Endothelial cell of umbilical vein (primary cell): ENCODE results near the gene PNPLA7. TPM values are rescaled to one million over a fixed set of nuclear protein-coding genes. Genes with fewer than 3 reads are reported as not detected.
A peak's percentile ranks its signal among the peaks of the same experiment; 100 is the strongest.

Source experiments
- BruUV-seq: library from RNA; stranded (reverse); fragments of 400-500 nt; replicated peaks from 2 replicates; lab custom pipeline; 2021; lab: Mats Ljungman, UMichigan
- CTCF ChIA-PET: fragments of 300-600, 350-600 bp; sonication (Branson Sonifier 250); formaldehyde crosslinking; loops from one replicate; lab custom pipeline; 2021; ENCODE audit warnings: antibody characterized with exemption, inconsistent platforms; lab: Charles Lee
- POLR2A ChIA-PET: fragments of 300-600, 350-600 bp; sonication (Branson Sonifier 250); formaldehyde crosslinking; loops from one replicate; lab custom pipeline; 2021; ENCODE audit warnings: antibody characterized with exemption, inconsistent platforms; lab: Charles Lee
- DNase-seq: peaks from one replicate; pipeline ENCODE4 v3.0.0-alpha.2; 2011; ENCODE audit warnings: low read depth, low spot score
- FAIRE-seq: peaks from 2 replicates; lab custom pipeline; 2011; peaks lifted over from hg19 to GRCh38; lab: Jason Lieb, UNC
- H2AFZ ChIP-seq: 2 replicates; pipeline ENCODE4 v1.6.0; 2012; ENCODE audit warnings: low read depth, low read length, control low read depth, inconsistent platforms
- H3K27ac ChIP-seq: 2 replicates; pipeline ENCODE4 v1.5.1; 2011; ENCODE audit warnings: low read depth, mild to moderate bottlenecking, control low read depth, low read length, moderate library complexity; ENCODE audit not compliant: insufficient read depth
- H3K27me3 ChIP-seq, 2 experiments: 2 replicates each; pipeline versions ENCODE4 v1.6.0 to v1.6.1; 2011; ENCODE audit warnings: low read length in 2 of 2, mixed read lengths in 1 of 2; ENCODE audit not compliant: control insufficient read depth in 2 of 2, insufficient read depth in 2 of 2
- H3K36me3 ChIP-seq, 2 experiments: 2 replicates in 1 of 2; 3 replicates in 1 of 2; pipeline ENCODE4 v1.5.1; 2011; ENCODE audit warnings: low read length in 2 of 2, mild to moderate bottlenecking in 1 of 2, moderate library complexity in 1 of 2; ENCODE audit not compliant: control insufficient read depth in 2 of 2, insufficient read depth in 2 of 2; ENCODE audit errors: extremely low read depth in 1 of 2
- H3K4me1 ChIP-seq: 3 replicates; pipeline ENCODE4 v1.5.1; 2011; ENCODE audit warnings: mild to moderate bottlenecking, low read length; ENCODE audit not compliant: control insufficient read depth, insufficient read depth; ENCODE audit errors: extremely low read depth
- H3K4me2 ChIP-seq: 2 replicates; pipeline ENCODE4 v1.6.1; 2011; ENCODE audit warnings: low read length, control low read depth, mixed read lengths; ENCODE audit not compliant: insufficient read depth
- H3K4me3 ChIP-seq, 3 experiments: fragments of 200-600 bp in 1 of 3; sonication (generic), shearing (Covaris generic) in 1 of 3; replicated peaks in 1 of 3; 2 replicates each; pipeline ENCODE4 v1.5.1; 2011 to 2016; ENCODE audit warnings: control low read depth in 3 of 3, low read length in 3 of 3, mild to moderate bottlenecking in 2 of 3, inconsistent platforms in 1 of 3, low read depth in 1 of 3, moderate library complexity in 1 of 3; ENCODE audit not compliant: insufficient read depth in 1 of 3
- H3K79me2 ChIP-seq: 2 replicates; pipeline ENCODE4 v1.6.0; 2012; ENCODE audit warnings: low read length, inconsistent platforms; ENCODE audit not compliant: control insufficient read depth, insufficient read depth
- H3K9ac ChIP-seq: replicated peaks from 2 replicates; pipeline ENCODE3; 2011; ENCODE audit warnings: low read length, control low read depth; ENCODE audit not compliant: insufficient read depth; ENCODE audit errors: extremely low read depth
- H3K9me1 ChIP-seq: replicated peaks from 3 replicates; pipeline ENCODE4 v1.6.0; 2011; ENCODE audit warnings: mild to moderate bottlenecking, low read length; ENCODE audit not compliant: control insufficient read depth, insufficient read depth; ENCODE audit errors: extremely low read depth
- H3K9me3 ChIP-seq: replicated peaks from 2 replicates; pipeline ENCODE4 v1.5.1; 2012; ENCODE audit warnings: low read length, inconsistent platforms; ENCODE audit not compliant: control insufficient read depth, insufficient read depth
- H4K20me1 ChIP-seq: replicated peaks from 2 replicates; pipeline ENCODE3; 2011; ENCODE audit warnings: mild to moderate bottlenecking, low read length; ENCODE audit not compliant: control insufficient read depth, insufficient read depth; ENCODE audit errors: extremely low read depth
- JUN ChIP-seq: IDR thresholded peaks from 2 replicates; pipeline ENCODE4 v1.6.1; 2011; ENCODE audit warnings: borderline replicate concordance, low read depth; ENCODE audit not compliant: insufficient read length, insufficient read depth
- POLR2A ChIP-seq: IDR thresholded peaks from 2 replicates; pipeline ENCODE4 v1.6.1; 2012; ENCODE audit warnings: low read depth, mild to moderate bottlenecking, control low read depth, low read length
- POLR2AphosphoS5 ChIP-seq: IDR thresholded peaks from 2 replicates; pipeline ENCODE4 v1.6.1; 2012; ENCODE audit warnings: low read depth, mild to moderate bottlenecking, control low read depth, low read length, moderate library complexity; ENCODE audit not compliant: insufficient read depth
- dilution Hi-C: fragments of 300-500 bp; cut with MboI; formaldehyde crosslinking; loops from one replicate; pipeline ENCODE4 v1.15.0; 2019; ENCODE audit warnings: low sequenced_read_pairs; ENCODE audit not compliant: extremely low pct_ligation_motif_present
- intact Hi-C: fragments of 100-400 bp; cut with micrococcal nuclease; formaldehyde crosslinking; loops from one replicate; pipeline ENCODE4 v1.10.0; 2022
- polyA plus RNA-seq, 4 experiments: library from polyadenylated mRNA; depleted of rRNA in 3 of 4; stranded (reverse) in 3 of 4; unstranded in 1 of 4; fragments of >200 nt; gene quantifications; 2 replicates each; pipeline versions ENCODE4 v1.2.1 to v1.2.3, GENCODE V29; 2011 to 2012; ENCODE audit warnings: missing spikeins in 1 of 4
- total RNA-seq: library from RNA; stranded (reverse); gene quantifications from 2 replicates; pipeline ENCODE4 v1.2.3, GENCODE V29; 2021
- TF ChIP-seq, protein P1 (sequence below): IDR thresholded peaks from 2 replicates; pipeline ENCODE4 v1.6.1; 2011; ENCODE audit not compliant: insufficient read depth, insufficient read length
- TF ChIP-seq, protein P2 (sequence below), 2 donors: IDR thresholded peaks; 1 replicate in 1 of 2; 2 replicates in 1 of 2; pipeline ENCODE4 v1.5.1; 2011; ENCODE audit warnings: low read length in 2 of 2, mild to moderate bottlenecking in 2 of 2, moderate library complexity in 2 of 2, control low read depth in 1 of 2, inconsistent platforms in 1 of 2, low read depth in 1 of 2; ENCODE audit not compliant: insufficient read depth in 1 of 2; ENCODE audit errors: extremely low read depth in 1 of 2

The PNPLA7 gene
- total and polyA plus RNA-seq, 2 donors (not counting 3 experiments of a cell fraction or from before 2014, with no cell fraction given), result 1.0 to 1.9 TPM

DNA sequence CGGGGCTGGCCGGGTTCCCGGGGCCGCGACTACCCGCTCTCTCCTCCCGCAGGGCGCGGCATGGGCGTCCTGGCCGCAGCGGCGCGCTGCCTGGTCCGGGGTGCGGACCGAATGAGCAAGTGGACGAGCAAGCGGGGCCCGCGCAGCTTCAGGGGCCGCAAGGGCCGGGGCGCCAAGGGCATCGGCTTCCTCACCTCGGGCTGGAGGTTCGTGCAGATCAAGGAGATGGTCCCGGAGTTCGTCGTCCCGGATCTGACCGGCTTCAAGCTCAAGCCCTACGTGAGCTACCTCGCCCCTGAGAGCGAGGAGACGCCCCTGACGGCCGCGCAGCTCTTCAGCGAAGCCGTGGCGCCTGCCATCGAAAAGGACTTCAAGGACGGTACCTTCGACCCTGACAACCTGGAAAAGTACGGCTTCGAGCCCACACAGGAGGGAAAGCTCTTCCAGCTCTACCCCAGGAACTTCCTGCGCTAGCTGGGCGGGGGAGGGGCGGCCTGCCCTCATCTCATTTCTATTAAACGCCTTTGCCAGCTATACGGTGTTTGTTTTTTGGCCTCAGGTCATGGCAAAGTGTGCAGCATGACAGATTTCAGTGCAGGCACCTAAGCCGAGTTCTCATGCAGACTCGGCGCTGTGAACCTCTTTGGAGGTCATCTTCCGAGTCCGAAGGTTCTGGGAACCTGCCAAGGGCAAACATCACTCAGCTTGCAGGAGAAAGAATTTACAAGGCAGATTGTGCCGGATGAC is 2.0 kb upstream of the PNPLA7 start:
- H2AFZ ChIP-seq, result peak overlapping the region; percentile 65
- H3K9me3 ChIP-seq, result no peaks in the 10 kb centered on the region
- no peaks in the 10 kb centered on the region for H4K20me1 ChIP-seq
- dilution Hi-C loops, result no loop called here
- no peaks in the 10 kb centered on the region for H3K27me3 ChIP-seq
- H3K9me1 ChIP-seq, result no peaks in the 10 kb centered on the region
- H3K27ac ChIP-seq, result peak overlapping the region; percentile 40
- ChIA-PET CTCF (interaction anchor here (0.6 to 1.4 kb wide), 6 partner anchors 10 to 265 kb away, joined by 3 to 6 read pairs (median 5); partner anchors contain the start of gene NRARP), POLR2A (interaction anchor here (1.0 kb wide), 1 partner anchor 39 kb away, joined by 6 read pairs; no protein-coding TSS in a partner anchor)
- H3K79me2 ChIP-seq, result peaks cover 5% of the 10 kb centered on the region
- peaks cover 9% of the 10 kb centered on the region for H3K4me1 ChIP-seq
- peak overlapping the region; percentile 82 for H3K9ac ChIP-seq
- peaks cover 6 to 14% of the 10 kb centered on the region in 2 experiments for H3K36me3 ChIP-seq
- BruUV-seq, result TSS peak; percentile 97
- TF ChIP-seq POLR2AphosphoS5, result no peak
- TF ChIP-seq JUN, result no peak
- TF ChIP-seq, protein P1, sequence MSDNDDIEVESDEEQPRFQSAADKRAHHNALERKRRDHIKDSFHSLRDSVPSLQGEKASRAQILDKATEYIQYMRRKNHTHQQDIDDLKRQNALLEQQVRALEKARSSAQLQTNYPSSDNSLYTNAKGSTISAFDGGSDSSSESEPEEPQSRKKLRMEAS, result no peak
- intact Hi-C loops, result no loop called here
- peak overlapping the region; percentile 45 to 67 (median 62) for H3K4me3 ChIP-seq
- FAIRE-seq (peak; percentile 82), DNase-seq (no peak)
- peak overlapping the region; percentile 94 for H3K4me2 ChIP-seq

DNA sequence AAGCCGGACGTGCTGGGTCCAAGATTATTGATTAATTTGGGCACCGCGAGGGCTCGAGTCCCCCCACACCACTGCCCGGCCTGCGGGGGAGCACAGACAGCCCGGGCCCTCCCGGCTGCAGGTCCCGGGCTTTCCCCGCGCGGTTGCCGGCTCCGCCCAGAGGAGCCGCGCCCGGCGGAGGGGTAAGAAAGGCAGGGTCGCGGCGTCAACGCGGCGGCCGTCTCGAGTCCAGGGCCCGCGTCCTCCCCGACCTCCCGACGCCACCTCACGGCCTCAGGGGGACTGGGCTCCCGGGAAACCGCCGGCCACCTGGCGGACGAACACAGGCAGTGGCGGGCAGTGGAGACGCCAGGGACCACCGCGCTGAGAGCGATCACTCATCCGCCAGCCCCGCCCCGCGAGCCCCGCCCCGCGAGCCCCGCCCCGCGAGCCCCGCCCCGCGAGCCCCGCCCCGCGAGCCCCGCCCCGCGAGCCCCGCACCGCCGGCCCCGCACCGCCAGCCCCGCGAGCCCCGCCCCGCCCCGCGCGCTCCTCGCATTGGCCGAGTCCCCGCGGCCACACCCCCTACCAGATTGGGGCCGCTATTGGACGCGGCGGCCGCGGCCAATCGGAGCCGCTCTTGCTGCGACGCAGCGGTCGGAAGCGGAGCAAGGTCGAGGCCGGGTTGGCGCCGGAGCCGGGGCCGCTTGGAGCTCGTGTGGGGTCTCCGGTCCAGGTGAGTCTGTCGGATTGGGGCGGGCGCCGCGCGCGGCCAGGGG is 1.2 kb upstream of the PNPLA7 start, which contains the start of gene MRPL41:
Gene MRPL41 (plus strand): TSS at position 616 of the 758 bp plus-strand sequence. CDS start 203 bp downstream, outside the sequence.
- no peaks in the 10 kb centered on the region for H4K20me1 ChIP-seq
- no TSS peak for BruUV-seq
- ChIA-PET CTCF (interaction anchor here (0.6 to 1.4 kb wide), 6 partner anchors 9 to 264 kb away, joined by 3 to 6 read pairs (median 5); partner anchors contain the start of gene NRARP), POLR2A (interaction anchor here (1.0 kb wide), 1 partner anchor 39 kb away, joined by 6 read pairs; no protein-coding TSS in a partner anchor)
- TF ChIP-seq POLR2AphosphoS5 (peak; percentile 94), POLR2A (peak; percentile 81), JUN (no peak)
- TF ChIP-seq, protein P2, sequence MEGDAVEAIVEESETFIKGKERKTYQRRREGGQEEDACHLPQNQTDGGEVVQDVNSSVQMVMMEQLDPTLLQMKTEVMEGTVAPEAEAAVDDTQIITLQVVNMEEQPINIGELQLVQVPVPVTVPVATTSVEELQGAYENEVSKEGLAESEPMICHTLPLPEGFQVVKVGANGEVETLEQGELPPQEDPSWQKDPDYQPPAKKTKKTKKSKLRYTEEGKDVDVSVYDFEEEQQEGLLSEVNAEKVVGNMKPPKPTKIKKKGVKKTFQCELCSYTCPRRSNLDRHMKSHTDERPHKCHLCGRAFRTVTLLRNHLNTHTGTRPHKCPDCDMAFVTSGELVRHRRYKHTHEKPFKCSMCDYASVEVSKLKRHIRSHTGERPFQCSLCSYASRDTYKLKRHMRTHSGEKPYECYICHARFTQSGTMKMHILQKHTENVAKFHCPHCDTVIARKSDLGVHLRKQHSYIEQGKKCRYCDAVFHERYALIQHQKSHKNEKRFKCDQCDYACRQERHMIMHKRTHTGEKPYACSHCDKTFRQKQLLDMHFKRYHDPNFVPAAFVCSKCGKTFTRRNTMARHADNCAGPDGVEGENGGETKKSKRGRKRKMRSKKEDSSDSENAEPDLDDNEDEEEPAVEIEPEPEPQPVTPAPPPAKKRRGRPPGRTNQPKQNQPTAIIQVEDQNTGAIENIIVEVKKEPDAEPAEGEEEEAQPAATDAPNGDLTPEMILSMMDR (IDR thresholded peaks at IDR 0.05; ENCODE audit: extremely low read depth in 1 of 2, insufficient read depth in 1 of 2, low read depth in 1 of 2, low read length in 2 of 2), result peak; percentile 48 to 73
- H3K79me2 ChIP-seq, result peaks cover 5% of the 10 kb centered on the region
- H3K4me2 ChIP-seq, result peak within 1 kb of the TSS; percentile 94
- peaks cover 2 to 11% of the 10 kb centered on the region in 2 experiments for H3K36me3 ChIP-seq
- H3K9me1 ChIP-seq, result no peaks in the 10 kb centered on the region
- DNase-seq (peak; percentile 82), FAIRE-seq (peak; percentile 81)
- peak within 1 kb of the TSS; percentile 76 for H2AFZ ChIP-seq
- H3K9ac ChIP-seq, result peak within 1 kb of the TSS; percentile 82
- dilution Hi-C loops, result no loop called here
- H3K4me1 ChIP-seq, result peaks cover 9% of the 10 kb centered on the region
- intact Hi-C loops, result loop anchor here (1.0 to 2.0 kb wide), 2 partner anchors 39 to 67 kb away; partner anchors contain the start of genes EHMT1 and ZMYND19
- peak within 1 kb of the TSS; percentile 61 to 67 (median 62) for H3K4me3 ChIP-seq
- no peaks in the 10 kb centered on the region for H3K9me3 ChIP-seq
- peak within 1 kb of the TSS; percentile 49 for H3K27ac ChIP-seq
- no peaks in the 10 kb centered on the region for H3K27me3 ChIP-seq
